ENCODE results near the gene FAIM2. TPM values are rescaled to one million over a fixed set of nuclear protein-coding genes. Genes with fewer than 3 reads are reported as not detected.

The FAIM2 gene
- 1.2 TPM for total RNA-seq
- long read RNA-seq = 0 reads

GRCh38 chr12:49903700-49904423 lies at the start of gene FAIM2:
Gene FAIM2 (minus strand): TSS chr12:49903900. CDS start chr12:49903792, 108 bp downstream.
- ATAC-seq (peak; percentile 81), DNase-seq (peak; percentile 77)
- no peak for TF ChIP-seq CTCF (IDR thresholded peaks at IDR 0.05)
- intact Hi-C loops (cut with DNase I) = no loop called here
- H3K9me3 ChIP-seq = no peaks in the 10 kb centered on the region
- H3K4me1 ChIP-seq = no peaks in the 10 kb centered on the region
- no peaks in the 10 kb centered on the region for H3K36me3 ChIP-seq
- peak within 1 kb of the TSS; percentile 11 for H3K27ac ChIP-seq
- peaks cover 12% of the 10 kb centered on the region for H3K27me3 ChIP-seq
- H3K4me3 ChIP-seq = peak within 1 kb of the TSS; percentile 40

- TF ChIP-seq CTCF (IDR thresholded peaks at IDR 0.05) = no peak
- DNase-seq = peak; percentile 67
- H3K4me1 ChIP-seq = peaks cover 15% of the 10 kb centered on the region
- no peaks in the 10 kb centered on the region for H3K36me3 ChIP-seq
- no peak overlapping the region for H3K27ac ChIP-seq
- intact Hi-C loops (cut with DNase I) = no loop called here
- peak; percentile 49 for ATAC-seq
- peaks cover 38% of the 10 kb centered on the region for H3K27me3 ChIP-seq
- no peak overlapping the region for H3K4me3 ChIP-seq
- H3K9me3 ChIP-seq = no peaks in the 10 kb centered on the region
These were observed 49.5 kb upstream of the FAIM2 start for GRCh38 chr12:49953151-49953550.

- H3K9me3 ChIP-seq = no peaks in the 10 kb centered on the region
- H3K27ac ChIP-seq = no peak overlapping the region
- H3K4me1 ChIP-seq = peaks cover 15% of the 10 kb centered on the region
- ATAC-seq (peak; percentile 13), DNase-seq (peak; percentile 53)
- peaks cover 32% of the 10 kb centered on the region for H3K27me3 ChIP-seq
- H3K36me3 ChIP-seq = no peaks in the 10 kb centered on the region
- TF ChIP-seq CTCF (IDR thresholded peaks at IDR 0.05) = no peak
- intact Hi-C loops (cut with DNase I) = no loop called here
- H3K4me3 ChIP-seq = no peak overlapping the region
These were observed 48.8 kb upstream of the FAIM2 start for GRCh38 chr12:49952391-49953055.

DNA sequence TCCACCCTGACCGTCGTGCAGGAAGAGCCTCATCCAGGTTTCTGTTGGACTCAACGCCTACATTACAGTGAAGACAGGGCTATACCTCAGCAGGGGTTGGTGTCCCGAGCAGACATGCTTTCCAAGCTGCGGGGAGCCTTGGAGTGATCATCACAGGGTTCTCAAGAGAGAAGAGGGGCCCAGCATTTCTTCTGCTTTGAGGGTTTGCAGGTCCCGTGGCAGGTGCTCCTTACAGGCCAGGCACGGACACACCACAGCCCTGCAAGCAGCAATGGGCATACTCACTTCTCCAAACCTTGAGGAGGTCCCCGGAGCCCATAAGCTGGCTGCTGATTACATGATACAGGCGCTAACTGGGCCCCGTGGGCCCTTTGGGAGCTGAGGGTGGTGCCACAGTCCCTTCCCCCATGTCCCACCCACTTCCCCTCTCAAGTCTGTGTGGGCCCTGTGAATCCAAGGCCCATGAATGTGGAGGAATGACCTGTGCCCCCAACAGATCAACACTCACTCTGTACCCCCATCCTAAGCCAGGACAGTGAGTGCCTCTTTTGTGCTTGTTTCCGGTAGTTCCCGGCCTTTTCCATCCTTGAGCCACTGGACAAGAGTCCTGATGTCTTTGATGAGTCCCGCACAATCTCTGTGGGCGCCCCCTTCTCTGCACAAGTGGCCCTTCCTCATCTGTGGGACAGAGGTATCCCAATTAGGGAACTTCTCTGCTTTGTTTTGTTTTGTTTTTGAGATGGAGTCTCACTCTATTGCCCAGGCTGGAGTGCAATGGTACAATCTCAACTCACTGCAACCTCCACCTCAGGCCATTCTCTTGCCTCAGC lies 47.9 kb upstream of the FAIM2 start:
- no peak for TF ChIP-seq CTCF (IDR thresholded peaks at IDR 0.05)
- Histone ChIP-seq H3K27me3 (peaks cover 30% of the 10 kb centered on the region), H3K36me3 (no peaks in the 10 kb centered on the region), H3K4me1 (peaks cover 15% of the 10 kb centered on the region), H3K4me3 (no peak overlapping the region), H3K9me3 (no peaks in the 10 kb centered on the region), H3K27ac (no peak overlapping the region)
- ATAC-seq = no peak
- intact Hi-C loops (cut with DNase I) = no loop called here
- peak; percentile 54 for DNase-seq

DNA sequence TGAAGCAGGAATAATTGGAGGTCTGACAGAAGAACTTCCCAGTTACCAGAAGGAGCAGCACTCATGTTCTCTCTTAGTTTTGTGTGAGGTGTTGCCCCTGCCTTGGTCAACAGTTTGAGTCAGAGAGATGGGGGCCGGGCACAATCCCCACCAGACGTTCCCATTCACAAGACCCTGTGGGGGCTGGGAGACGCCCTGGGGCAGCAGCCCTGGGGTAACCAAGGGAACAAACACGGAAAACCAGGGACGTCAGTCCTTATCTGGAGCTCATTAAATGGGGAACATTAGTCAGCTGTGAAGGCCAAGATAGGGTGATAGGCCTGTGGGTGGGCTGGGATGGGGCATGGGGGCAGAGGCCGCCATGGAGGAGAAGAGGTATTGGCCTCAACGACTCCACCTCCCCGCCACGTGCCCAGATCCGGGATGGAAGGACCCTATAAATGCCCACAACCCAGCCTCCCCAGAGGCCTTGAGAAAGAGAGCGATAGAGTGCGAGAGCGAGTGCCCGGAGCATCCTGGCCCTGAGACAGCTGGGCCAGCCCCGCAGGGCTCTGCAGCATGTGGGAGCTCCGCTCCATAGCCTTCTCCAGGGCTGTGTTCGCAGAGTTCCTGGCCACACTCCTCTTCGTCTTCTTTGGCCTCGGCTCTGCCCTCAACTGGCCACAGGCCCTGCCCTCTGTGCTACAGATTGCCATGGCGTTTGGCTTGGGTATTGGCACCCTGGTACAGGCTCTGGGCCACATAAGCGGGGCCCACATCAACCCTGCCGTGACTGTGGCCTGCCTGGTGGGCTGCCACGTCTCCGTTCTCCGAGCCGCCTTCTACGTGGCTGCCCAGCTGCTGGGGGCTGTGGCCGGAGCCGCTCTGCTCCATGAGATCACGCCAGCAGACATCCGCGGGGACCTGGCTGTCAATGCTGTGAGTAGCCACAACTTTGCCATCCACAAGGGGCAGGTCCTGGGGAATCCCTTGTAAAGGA lies 46.9 kb upstream of the FAIM2 start, which contains the start of gene AQP2:
Gene AQP2, plus strand, starts transcription at position 465 of the 979 bp plus-strand sequence. Its CDS starts 94 bp downstream, at position 559.
- H3K4me1 ChIP-seq = peaks cover 20% of the 10 kb centered on the region
- peaks cover 20% of the 10 kb centered on the region for H3K27me3 ChIP-seq
- no peak within 1 kb of the TSS for H3K27ac ChIP-seq
- peak; percentile 57 for DNase-seq
- no peak within 1 kb of the TSS for H3K4me3 ChIP-seq
- no peaks in the 10 kb centered on the region for H3K9me3 ChIP-seq
- intact Hi-C loops (cut with DNase I) = no loop called here
- H3K36me3 ChIP-seq = no peaks in the 10 kb centered on the region
- no peak for ATAC-seq
- TF ChIP-seq CTCF (IDR thresholded peaks at IDR 0.05) = no peak
